GM21515 (cell line): ENCODE measurements around the gene LINGO4.

Source experiments
- ATAC-seq: cut with Tn5 transposase; IDR thresholded peaks from one replicate; pipeline ENCODE4 v1.9.1; 2021; ENCODE audit not compliant: unreplicated experiment

LINGO4 gene, protein sequence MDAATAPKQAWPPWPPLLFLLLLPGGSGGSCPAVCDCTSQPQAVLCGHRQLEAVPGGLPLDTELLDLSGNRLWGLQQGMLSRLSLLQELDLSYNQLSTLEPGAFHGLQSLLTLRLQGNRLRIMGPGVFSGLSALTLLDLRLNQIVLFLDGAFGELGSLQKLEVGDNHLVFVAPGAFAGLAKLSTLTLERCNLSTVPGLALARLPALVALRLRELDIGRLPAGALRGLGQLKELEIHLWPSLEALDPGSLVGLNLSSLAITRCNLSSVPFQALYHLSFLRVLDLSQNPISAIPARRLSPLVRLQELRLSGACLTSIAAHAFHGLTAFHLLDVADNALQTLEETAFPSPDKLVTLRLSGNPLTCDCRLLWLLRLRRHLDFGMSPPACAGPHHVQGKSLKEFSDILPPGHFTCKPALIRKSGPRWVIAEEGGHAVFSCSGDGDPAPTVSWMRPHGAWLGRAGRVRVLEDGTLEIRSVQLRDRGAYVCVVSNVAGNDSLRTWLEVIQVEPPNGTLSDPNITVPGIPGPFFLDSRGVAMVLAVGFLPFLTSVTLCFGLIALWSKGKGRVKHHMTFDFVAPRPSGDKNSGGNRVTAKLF

DNA sequence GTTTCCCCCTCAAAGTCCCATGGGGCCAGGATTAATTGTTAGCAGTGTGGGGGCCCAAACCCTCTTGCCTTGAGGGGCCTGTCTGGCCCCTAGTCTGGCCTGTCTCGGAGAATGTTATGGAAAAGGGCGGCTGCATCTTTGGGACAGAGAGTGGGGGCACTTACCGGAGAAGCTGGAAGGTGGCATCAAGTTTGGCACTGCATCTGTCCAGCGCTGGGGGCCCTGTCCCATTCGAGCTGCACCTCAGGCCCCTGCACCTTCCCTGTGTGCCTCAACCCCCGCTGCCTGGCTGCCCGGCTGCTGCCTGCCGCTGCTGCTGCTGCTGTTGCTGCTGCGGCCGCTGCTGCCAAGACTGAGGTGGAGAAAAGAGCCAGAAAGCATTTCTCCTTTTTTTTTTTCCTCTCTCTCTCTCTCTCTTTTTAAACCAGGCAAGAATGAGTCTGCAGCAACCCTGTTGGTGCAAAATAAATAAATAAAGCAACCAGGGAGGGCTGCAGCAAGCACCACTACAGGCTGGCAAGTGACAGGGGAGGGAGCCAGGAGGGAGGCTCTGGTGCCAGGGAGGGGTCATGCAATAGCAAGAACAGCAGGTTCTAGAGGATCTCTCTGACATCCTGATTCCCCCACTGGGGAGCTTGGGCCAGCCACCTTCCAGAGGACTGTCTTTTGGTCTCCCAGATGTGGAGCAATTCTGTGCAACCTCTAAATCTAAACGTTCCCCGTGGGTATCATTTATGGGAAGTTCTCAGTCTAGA, at the start of gene LINGO4:
TSS of gene LINGO4 (minus strand) at position 354 of the 755 bp plus-strand sequence. CDS start 2,715 bp downstream, outside the sequence.
- no peak for ATAC-seq

DNA sequence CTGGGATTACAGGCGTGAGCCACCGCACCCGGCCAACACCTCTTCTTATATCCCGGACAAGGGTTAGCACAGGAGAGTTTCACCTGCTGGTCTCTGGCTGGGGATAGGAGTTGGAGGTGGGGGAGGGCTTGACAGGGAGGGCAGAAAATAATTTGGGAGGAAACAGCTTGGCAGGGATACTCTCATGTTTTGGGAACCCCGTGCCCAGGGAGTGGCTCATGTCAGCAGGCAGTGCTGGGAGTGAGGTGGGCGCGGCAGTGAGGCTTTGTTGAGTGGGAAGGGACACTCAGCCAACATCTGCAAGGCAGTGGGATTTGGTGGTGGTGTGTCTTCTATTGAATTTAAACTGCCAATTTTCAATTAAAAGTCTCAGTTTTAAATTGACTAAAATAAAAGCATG, 49.4 kb upstream of the LINGO4 start:
- no peak for ATAC-seq

DNA sequence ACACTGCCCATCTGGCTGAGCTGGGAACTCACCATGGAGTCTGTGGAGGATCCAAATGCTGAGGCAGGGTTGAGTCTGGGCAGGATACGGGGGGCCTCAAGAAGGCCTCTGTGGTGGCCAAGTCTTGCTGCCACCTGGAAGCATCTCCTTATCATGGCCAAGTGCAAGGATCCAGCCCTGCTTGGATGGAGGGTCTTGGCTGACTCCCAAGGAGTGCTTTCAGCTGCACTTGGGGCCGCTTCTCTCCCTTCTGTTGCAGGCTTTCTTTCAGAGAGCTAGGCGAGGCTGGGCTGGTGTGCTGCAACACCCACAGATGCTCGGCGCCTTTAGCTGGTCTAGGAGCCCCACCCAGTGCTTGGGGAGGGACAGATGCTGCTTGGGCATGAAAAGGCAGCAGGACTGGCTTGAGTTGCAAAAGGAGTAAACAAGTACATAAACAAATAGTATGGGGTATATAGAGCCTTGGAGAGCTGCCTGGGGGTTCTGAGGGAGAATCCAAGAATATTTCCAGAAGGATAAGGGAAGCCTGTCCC, 48.3 kb upstream of the LINGO4 start, which contains the start of gene THEM5:
TSS of gene THEM5 (minus strand) at position 302 of the 533 bp plus-strand sequence. CDS start at position 155, 147 bp downstream.
- ATAC-seq = no peak

DNA sequence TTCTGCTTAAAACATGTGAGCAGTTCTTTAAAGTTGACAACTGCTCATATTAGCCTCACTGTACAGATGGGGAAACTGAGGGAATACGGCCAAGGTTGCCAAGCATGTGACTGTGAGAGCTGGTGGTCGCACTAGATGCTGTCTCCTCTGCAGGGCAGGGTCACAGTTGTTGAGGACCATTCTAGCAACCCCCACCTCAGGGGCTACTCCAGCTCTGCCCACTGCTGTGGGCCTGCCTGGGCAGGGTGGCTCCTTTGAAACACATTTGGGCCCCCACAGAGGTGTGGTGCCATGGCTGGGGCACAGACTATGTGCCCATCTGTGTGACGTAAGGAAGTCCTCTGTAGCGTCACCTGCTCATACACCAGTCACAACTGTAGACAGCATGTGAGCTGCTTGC, 47.5 kb upstream of the LINGO4 start:
- ATAC-seq = no peak

DNA sequence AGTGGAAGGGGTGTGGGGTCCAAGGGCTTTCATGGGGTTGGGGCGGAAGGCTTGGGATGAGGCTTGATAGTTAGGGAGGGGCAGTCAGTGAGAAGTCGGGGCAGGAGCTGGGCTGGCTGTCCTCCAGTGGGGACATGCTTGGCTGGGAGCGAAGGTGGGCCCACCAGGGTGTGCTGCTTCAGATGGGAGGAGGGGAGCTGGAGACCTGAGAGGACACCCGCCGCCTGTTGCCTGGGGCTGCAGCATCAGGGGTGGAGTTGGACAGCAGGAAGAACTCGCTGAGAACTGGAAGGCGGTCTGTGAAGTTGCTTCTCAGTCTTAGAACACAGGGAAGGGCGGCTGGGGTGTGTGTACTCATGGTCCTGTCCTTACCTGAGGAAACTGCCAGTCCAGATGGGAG, 46.7 kb upstream of the LINGO4 start:
- ATAC-seq = no peak

DNA sequence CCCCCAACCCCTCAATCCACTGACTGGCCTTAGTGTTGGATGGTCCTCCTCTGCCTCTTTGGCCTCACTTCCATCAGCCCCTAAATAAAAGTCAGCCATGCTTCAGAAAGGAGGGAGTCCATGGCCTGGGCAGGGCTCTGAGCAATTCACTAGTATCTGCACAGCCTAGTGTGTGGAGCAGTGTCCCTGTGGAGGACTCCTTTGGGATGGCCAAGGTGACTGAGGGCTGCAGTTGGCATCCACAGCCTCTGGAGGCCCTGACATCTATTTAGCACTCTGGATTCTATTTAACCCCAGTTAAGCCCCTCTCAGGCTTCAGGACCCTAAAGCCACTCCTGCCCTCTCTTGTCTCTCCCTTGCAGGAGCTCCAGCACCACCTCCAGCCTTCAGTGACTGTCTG, 44.7 kb upstream of the LINGO4 start:
- ATAC-seq = no peak

DNA sequence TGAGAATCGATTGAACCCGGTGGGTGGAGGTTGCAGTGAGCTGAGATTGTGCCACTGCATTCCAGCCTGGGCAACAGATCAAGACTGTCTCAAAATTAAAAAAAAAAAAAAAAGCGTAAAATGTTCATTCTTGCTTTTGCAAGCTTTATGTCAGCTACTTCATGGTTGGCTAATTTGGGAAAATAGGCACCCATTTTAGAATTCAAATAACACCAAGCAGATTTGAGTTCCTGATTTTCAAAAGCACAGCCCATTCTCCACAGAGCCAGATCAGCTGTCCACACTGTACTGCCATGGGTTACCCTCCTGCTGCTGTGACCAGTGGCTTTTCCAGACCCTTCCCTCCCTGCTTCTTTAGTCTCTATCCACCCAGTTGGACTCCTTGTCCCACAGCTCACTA, 43.9 kb upstream of the LINGO4 start:
- ATAC-seq = no peak

DNA sequence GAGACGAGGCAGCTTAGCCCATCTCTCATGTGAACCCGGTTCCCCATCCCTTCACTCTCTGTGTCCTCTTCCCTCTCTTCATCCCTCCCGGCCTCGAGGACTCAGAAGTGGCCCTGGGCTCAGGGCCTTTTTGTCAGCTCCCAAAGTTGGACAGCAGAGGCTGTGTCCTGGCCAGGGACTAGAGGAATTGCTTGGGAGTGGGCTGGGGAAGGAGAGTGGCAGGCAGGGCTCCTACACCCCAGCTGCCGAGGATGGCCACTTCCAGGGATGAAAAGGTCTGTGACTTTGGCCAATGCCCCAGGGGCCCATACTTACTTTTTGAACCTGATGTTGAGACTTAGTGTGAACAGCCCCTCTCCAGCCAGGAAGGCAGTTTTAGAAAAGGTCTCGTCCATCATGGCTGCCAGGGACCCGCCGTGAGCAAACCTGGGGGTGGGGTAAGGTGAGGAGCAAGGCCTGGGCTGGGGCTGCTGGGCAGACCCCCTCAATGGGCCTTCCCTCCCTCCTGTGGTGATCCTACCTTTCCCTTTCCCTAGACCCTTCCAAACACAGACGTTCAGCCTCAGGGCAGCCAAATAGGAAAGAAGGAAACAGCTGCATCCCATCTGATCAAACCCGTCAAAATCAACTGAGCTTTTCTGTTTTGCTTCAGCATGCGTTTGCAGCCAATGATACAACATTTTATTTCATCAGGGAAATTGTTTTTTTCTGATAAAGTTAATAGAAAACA, 42.8 kb upstream of the LINGO4 start:
- ATAC-seq = no peak

DNA sequence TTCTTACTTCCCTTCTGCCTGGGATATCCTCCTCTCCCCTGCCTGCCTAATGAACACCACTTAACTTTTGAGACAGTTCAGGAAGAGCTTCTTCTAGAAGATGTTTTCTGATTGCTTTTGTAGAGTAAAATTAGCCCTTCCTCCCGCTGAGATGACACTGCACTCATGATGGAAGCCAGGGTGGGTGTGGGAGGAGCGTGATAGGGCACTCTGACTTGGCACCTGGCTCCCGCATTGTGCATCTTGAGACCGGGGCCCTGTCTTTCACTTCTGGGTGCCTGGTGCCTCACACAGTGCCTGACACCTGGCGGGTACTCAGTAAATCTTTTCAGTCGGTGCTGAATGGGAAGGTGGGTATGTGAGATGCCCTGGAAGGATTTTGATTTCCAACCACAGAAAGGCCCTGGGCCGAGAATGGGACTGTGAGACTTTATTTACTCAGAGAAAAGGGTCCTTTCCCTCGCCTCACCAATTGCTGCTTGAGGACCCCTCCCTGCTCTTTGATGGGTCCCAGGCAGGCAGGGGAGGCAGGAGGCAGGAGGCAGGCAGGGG, 41.5 kb upstream of the LINGO4 start:
- no peak for ATAC-seq

DNA sequence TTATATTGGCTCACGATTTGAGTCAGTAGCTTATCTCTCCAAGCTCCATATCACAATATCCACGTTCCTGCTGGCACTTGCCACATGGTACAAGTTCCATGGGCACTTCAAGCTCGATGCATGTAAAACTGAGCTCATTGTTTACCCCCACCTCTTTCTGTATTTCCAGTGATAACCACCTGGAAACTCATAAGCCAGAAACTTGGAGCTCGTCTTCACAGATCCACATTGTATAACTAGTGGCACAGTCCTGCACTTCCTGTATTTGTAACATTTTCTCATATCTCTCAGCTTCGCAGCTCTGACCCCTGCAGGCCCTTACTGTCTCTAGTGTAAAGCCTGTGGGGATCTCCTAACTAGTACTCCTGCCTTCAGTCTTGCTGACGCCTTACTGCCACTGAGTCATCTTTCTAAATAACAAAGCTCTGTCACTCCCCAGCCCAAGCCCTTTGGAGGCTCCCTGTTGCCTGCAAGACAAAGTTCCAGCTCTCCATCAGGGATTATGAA, 40.9 kb upstream of the LINGO4 start:
- ATAC-seq = no peak

DNA sequence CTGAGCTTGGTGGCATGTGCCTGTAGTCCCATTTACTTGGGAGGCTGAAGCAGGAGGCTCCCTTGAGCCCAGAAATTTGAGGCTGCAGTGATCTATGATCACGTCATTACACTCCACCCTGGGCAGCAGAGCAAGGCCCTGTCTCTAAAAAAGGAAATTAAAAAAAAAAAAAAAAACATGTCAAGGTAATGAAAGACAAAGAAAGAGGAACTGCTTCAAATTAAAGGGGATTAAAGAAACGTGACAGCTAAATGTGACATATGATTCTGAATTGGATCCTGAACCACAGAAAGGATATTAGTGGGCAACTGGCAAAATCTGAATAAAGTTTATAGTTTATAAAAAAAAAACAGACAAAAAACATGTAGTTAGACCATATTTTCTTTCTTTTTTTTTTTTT, 38.2 kb upstream of the LINGO4 start:
- no peak for ATAC-seq

DNA sequence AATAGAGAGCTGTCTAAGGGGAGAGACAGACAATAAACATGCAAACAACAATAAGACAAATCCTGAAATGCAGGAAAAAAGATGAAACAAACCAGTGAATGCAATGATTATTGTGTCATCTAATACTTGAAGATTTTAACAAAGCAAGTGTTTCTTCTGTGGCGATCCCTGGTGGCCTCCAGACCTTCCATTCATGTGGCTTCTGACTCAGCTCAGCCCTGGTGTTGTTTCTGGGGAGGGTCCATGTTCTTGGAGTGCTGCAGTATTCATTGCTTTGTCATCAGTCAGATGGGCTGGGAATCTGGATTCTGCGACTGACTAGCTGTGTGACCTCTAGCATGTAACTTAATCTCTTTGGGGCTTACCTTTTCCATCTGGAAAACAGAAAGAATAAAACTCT, 35.9 kb upstream of the LINGO4 start:
- no peak for ATAC-seq

DNA sequence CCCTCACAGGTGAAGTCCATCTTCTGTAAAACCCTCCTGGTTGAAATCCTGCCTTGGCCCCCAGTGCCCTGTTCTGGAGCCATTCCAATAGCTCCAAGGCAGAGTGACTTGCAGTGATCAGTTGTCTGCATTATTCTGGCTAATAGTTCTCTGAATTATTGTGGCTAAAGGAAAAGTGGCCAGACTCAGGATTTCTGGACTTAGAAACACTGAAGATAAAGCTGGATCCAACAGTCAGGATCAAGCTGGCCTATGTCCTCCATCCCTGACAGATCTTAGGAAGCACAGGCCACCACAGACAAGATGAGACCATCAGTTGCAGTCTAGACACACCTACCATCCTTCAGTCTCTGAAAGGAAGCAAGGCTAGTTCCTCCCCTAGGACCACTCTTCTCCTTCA, 35.2 kb upstream of the LINGO4 start:
- ATAC-seq = no peak

DNA sequence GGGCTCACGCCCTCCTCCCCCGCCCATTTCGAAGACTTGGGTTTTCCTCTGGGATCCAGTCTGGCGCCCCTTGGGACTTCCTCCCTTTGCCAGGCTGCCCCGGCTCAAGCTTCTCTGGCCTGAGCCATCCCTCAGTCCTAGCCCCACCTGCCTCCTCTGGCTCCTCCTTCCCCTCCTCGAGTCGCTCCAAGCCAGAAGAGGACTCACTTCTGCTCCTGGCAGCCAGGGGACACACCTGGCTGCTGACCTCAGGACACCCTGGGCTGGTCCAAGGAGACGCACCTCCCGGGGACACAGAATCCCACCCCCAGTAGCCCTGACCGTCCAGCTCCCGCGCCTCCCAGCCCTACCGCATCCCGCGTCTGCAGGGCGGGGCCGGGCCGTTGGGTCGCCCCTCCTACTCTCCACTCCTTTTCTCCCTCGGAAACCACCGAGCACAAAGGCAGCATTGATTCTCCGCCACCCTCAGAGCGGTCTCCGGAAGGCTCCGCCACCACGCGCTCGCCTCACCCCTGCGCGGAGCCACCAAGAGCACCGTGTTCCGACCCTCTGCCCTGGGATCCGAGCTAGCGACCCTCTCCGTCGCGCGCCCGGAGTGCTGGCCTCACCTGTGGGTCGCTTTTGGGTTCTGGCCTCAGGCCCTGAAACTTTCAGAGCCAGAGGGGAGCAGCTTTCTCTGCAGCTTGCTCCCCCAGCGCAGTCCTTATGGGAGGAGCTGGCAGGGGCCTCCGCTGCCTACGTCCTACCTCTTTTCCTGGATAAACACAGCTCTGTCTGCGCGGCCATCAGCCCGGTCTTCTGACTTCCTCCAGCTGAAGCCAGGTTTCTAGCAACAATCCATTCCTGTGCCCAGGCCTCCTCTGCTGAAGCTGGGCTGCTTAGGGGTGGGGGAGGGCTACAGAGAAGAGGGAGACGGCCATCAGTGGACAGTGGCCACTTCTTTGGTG, 34.5 kb upstream of the LINGO4 start, which contains the start of gene C2CD4D:
TSS of gene C2CD4D (minus strand) at position 364 of the 947 bp plus-strand sequence. CDS start 831 bp downstream, outside the sequence.
- no peak for ATAC-seq

DNA sequence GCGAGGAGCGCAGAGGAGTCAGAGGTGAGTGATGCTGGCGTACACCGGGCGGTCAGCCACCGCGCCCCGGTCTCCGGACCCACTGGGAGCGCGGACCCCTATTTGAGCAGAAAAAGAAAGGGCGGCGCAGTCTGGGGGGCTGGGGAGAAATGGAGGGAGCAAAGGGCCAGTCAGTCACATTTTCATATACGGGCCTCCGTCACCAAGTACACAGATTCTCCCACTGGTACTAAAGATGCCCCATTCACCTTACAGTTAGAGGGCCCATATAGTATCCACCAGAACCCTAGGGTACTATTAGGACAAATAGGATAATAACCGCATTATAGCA, 33.8 kb upstream of the LINGO4 start:
- no peak for ATAC-seq

DNA sequence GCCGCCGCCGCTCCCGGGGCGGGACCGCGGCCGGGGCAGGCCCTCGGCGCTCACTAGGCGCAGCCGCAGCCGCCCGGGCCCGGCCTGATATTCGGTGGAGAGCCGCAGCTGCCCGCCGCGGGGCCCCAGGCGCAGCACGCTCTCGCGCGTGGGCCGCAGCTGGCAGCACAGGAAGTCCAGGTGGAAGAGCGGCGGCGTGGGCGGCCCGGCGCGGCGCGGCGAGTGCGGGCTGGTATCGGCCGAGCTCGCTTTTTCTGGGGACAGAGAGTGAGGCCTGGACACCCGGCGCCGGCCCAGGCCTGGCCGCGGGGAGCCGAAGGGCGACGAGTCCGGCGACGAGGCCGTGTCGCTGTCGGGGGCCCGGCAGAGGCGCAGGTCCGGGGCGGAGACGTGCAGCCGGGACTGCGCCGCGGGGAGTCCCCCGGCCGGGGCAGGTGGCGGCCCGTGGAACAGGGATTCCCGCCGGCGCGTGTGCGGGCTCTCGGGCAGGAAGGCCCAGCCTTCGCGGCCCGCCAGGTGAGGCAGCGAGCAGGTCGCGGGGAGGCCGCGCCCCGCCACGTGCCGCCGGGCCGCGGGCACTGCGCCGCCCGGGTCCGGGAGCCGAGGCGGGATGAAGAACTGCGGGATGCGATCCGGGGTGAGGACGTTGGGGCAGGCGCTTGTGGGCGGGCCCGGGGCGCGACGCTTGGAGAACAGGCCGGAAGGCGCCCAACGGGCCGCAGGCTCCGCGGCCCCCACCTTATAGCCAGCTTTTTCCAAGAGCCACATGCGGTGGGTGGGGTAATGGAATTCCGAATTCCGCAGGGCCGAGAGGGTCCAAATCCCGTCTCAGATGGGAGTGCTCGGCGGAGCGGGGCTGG, 33.2 kb upstream of the LINGO4 start:
- no peak for ATAC-seq

DNA sequence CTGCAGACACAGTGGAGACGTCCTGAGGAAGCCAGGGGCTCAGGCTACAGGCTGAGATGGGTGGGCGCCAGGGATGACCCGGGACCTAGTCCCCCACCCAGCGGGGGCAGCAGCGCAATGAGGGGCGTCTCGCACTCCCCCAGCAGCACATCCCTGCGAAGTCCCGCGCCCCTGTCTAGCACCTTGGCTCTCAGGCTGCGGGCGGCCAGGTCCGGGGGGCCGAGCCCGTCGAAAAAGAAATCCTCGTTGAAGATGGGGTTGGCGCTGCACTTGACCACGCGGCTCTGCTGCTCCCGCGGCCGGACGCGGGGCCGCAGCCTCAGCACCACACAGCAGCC, 32.6 kb upstream of the LINGO4 start:
- no peak for ATAC-seq

DNA sequence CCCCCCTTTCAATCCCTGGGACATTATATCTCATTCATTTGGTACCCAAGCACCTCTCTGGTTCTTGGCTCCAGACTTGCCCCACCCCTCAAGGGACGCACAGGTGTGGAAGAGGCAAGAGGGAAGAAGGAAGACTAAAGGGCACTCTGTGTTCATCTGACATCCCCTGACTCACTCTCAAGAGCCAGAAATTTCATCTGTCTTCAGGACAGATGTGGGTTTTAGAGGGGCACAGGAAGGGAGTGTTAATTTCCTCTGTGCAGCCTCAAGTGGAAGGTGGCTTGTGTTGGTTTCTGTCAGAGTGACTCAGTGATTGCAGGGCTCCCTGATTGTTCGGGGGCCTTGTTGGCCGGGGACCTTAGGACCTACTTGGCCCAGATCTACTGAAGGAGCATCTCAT, 32.0 kb upstream of the LINGO4 start:
- ATAC-seq = no peak
